ENCODE results near the gene COL18A1.
"Not testable (repeated sequence)": the region's sequence is repeated elsewhere in the genome, so short reads cannot be mapped to it uniquely, and the experiment has no call there.

Gene COL18A1

GRCh38 chr21:45555557-45556301 lies 150.8 kb downstream of the COL18A1 start:
- peak overlapping the region; percentile 75 for H3K4me3 ChIP-seq (ENCODE audit: low read length)
- peak; percentile 92 for DNase-seq (ENCODE audit: low read depth)
- H3K9ac ChIP-seq (ENCODE audit: low read length), result peak overlapping the region; percentile 84
- peaks cover 20% of the 10 kb centered on the region for H3K4me1 ChIP-seq (ENCODE audit: control insufficient read depth, insufficient read depth, low read length)
- peaks cover 10% of the 10 kb centered on the region for H3K27me3 ChIP-seq (replicated peaks; ENCODE audit: control insufficient read depth, insufficient read depth, low read length)
- H3K36me3 ChIP-seq (ENCODE audit: control insufficient read depth, insufficient read depth, low read length, severe bottlenecking), result no peaks in the 10 kb centered on the region
- no peaks in the 10 kb centered on the region for H3K9me3 ChIP-seq (ENCODE audit: control insufficient read depth, low read length)

- no peaks in the 10 kb centered on the region for H3K9me3 ChIP-seq (ENCODE audit: control insufficient read depth, low read length)
- H3K36me3 ChIP-seq (ENCODE audit: control insufficient read depth, insufficient read depth, low read length, severe bottlenecking), result no peaks in the 10 kb centered on the region
- H3K9ac ChIP-seq (ENCODE audit: low read length), result peak overlapping the region; percentile 84
- peaks cover 13% of the 10 kb centered on the region for H3K27me3 ChIP-seq (replicated peaks; ENCODE audit: control insufficient read depth, insufficient read depth, low read length)
- peak overlapping the region; percentile 75 for H3K4me3 ChIP-seq (ENCODE audit: low read length)
- no peak for DNase-seq (ENCODE audit: low read depth)
- peaks cover 17% of the 10 kb centered on the region for H3K4me1 ChIP-seq (ENCODE audit: control insufficient read depth, insufficient read depth, low read length)
Measured at GRCh38 chr21:45556302-45556644, 151.3 kb downstream of the COL18A1 start.

GRCh38 chr21:45556645-45557615 lies 152.0 kb downstream of the COL18A1 start:
- Histone ChIP-seq H3K36me3 (ENCODE audit: control insufficient read depth, insufficient read depth, low read length, severe bottlenecking) (no peaks in the 10 kb centered on the region), H3K4me1 (ENCODE audit: control insufficient read depth, insufficient read depth, low read length) (peaks cover 12% of the 10 kb centered on the region), H3K4me3 (ENCODE audit: low read length) (peak overlapping the region; percentile 75), H3K27me3 (replicated peaks; ENCODE audit: control insufficient read depth, insufficient read depth, low read length) (peaks cover 13% of the 10 kb centered on the region), H3K9ac (ENCODE audit: low read length) (peak overlapping the region; percentile 84), H3K9me3 (ENCODE audit: control insufficient read depth, low read length) (no peaks in the 10 kb centered on the region)
- no peak for DNase-seq (ENCODE audit: low read depth)

GRCh38 chr21:45557616-45558043 lies 152.7 kb downstream of the COL18A1 start:
- H3K4me3 ChIP-seq (ENCODE audit: low read length), result no peak overlapping the region
- no peak overlapping the region for H3K9ac ChIP-seq (ENCODE audit: low read length)
- peaks cover 19% of the 10 kb centered on the region for H3K27me3 ChIP-seq (replicated peaks; ENCODE audit: control insufficient read depth, insufficient read depth, low read length)
- peaks cover 18% of the 10 kb centered on the region for H3K4me1 ChIP-seq (ENCODE audit: control insufficient read depth, insufficient read depth, low read length)
- no peak for DNase-seq (ENCODE audit: low read depth)
- no peaks in the 10 kb centered on the region for H3K36me3 ChIP-seq (ENCODE audit: control insufficient read depth, insufficient read depth, low read length, severe bottlenecking)
- peaks cover 2% of the 10 kb centered on the region for H3K9me3 ChIP-seq (ENCODE audit: control insufficient read depth, low read length)

DNA sequence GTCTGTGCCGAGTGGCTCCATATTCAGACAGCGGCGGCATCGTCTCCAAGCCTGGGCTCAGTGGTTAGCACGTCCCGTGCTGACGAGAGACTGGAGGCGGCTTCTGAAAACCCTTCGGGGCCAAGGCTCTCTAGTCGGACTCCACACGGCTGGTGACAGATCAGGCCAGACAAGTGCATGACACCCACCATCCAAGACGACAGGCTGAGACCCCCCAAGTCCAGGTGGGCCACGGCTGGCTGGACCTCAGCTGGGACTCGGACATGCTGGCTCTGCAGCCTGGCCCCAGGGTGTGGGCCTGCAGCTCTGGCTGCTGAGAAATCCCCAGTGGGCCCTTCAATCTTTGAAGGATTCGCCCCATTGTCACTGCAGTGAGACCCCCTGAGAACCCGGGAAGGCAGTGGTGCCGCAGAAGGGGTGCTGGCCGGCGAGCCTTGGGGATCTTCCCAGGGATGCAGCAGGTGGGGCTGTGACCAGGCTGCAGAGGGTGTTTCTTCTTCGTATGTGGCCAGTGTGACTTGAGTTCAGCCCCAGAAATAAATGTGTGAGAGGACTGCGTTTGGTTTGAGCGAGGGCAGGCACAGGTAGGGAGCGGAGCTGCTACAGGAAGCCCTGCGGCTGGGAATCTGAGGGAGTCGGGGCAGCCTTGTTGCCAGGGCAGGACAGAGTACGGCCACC lies 153.2 kb downstream of the COL18A1 start:
- Histone ChIP-seq H3K27me3 (replicated peaks; ENCODE audit: control insufficient read depth, insufficient read depth, low read length) (peaks cover 24% of the 10 kb centered on the region), H3K9ac (ENCODE audit: low read length) (no peak overlapping the region), H3K4me3 (ENCODE audit: low read length) (no peak overlapping the region), H3K36me3 (ENCODE audit: control insufficient read depth, insufficient read depth, low read length, severe bottlenecking) (no peaks in the 10 kb centered on the region), H3K4me1 (ENCODE audit: control insufficient read depth, insufficient read depth, low read length) (peaks cover 22% of the 10 kb centered on the region), H3K9me3 (ENCODE audit: control insufficient read depth, low read length) (peaks cover 2% of the 10 kb centered on the region)
- no peak for DNase-seq (ENCODE audit: low read depth)

- DNase-seq (ENCODE audit: low read depth), result no peak
- Histone ChIP-seq H3K9ac (ENCODE audit: low read length) (no peak overlapping the region), H3K4me3 (ENCODE audit: low read length) (no peak overlapping the region), H3K9me3 (ENCODE audit: control insufficient read depth, low read length) (peaks cover 14% of the 10 kb centered on the region), H3K36me3 (ENCODE audit: control insufficient read depth, insufficient read depth, low read length, severe bottlenecking) (no peaks in the 10 kb centered on the region), H3K27me3 (replicated peaks; ENCODE audit: control insufficient read depth, insufficient read depth, low read length) (peaks cover 28% of the 10 kb centered on the region), H3K4me1 (ENCODE audit: control insufficient read depth, insufficient read depth, low read length) (peaks cover 22% of the 10 kb centered on the region)
Measured at GRCh38 chr21:45559216-45560105, 154.5 kb downstream of the COL18A1 start.

- Histone ChIP-seq H3K4me1 (ENCODE audit: control insufficient read depth, insufficient read depth, low read length) (peaks cover 22% of the 10 kb centered on the region), H3K9ac (ENCODE audit: low read length) (no peak overlapping the region), H3K27me3 (replicated peaks; ENCODE audit: control insufficient read depth, insufficient read depth, low read length) (peaks cover 36% of the 10 kb centered on the region), H3K9me3 (ENCODE audit: control insufficient read depth, low read length) (peaks cover 16% of the 10 kb centered on the region), H3K36me3 (ENCODE audit: control insufficient read depth, insufficient read depth, low read length, severe bottlenecking) (no peaks in the 10 kb centered on the region), H3K4me3 (ENCODE audit: low read length) (no peak overlapping the region)
- no peak for DNase-seq (ENCODE audit: low read depth)
Measured at GRCh38 chr21:45560106-45561021, 155.4 kb downstream of the COL18A1 start.

GRCh38 chr21:45561241-45561640 lies 156.3 kb downstream of the COL18A1 start:
- peaks cover 39% of the 10 kb centered on the region for H3K27me3 ChIP-seq (replicated peaks; ENCODE audit: control insufficient read depth, insufficient read depth, low read length)
- not testable (repeated sequence) for H3K4me3 ChIP-seq (ENCODE audit: low read length); H3K36me3 ChIP-seq (ENCODE audit: control insufficient read depth, insufficient read depth, low read length, severe bottlenecking); H3K9ac ChIP-seq (ENCODE audit: low read length); DNase-seq (ENCODE audit: low read depth)
- H3K4me1 ChIP-seq (ENCODE audit: control insufficient read depth, insufficient read depth, low read length), result peaks cover 18% of the 10 kb centered on the region
- H3K9me3 ChIP-seq (ENCODE audit: control insufficient read depth, low read length), result peaks cover 16% of the 10 kb centered on the region

DNA sequence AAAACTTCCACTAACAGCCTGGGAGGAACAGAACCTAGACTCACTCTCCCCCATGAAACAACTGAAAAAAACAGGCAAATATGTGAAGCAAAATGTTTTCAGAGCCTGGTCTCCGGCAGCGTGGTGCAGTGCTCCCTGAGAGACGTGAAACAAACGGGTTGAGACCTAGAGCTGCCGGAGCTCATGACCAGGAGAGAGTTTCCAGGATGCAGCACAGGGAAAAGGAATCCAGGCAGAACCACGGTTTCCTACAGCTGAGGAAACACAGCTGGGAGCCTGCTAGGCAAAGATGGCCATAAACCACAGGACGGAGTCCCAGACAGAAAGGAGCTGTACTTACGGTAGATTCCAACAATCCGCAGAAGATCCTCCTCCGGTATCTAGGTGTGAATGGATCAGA lies 157.4 kb downstream of the COL18A1 start:
- DNase-seq (ENCODE audit: low read depth), result no peak
- peaks cover 10% of the 10 kb centered on the region for H3K4me1 ChIP-seq (ENCODE audit: control insufficient read depth, insufficient read depth, low read length)
- H3K27me3 ChIP-seq (replicated peaks; ENCODE audit: control insufficient read depth, insufficient read depth, low read length), result peaks cover 37% of the 10 kb centered on the region
- peaks cover 16% of the 10 kb centered on the region for H3K9me3 ChIP-seq (ENCODE audit: control insufficient read depth, low read length)
- H3K4me3 ChIP-seq (ENCODE audit: low read length), result no peak overlapping the region
- H3K36me3 ChIP-seq (ENCODE audit: control insufficient read depth, insufficient read depth, low read length, severe bottlenecking), result no peaks in the 10 kb centered on the region
- H3K9ac ChIP-seq (ENCODE audit: low read length), result no peak overlapping the region

GRCh38 chr21:45562965-45563364 lies 158.0 kb downstream of the COL18A1 start:
- Histone ChIP-seq H3K4me3 (ENCODE audit: low read length) (no peak overlapping the region), H3K27me3 (replicated peaks; ENCODE audit: control insufficient read depth, insufficient read depth, low read length) (peaks cover 34% of the 10 kb centered on the region), H3K9me3 (ENCODE audit: control insufficient read depth, low read length) (peaks cover 16% of the 10 kb centered on the region), H3K36me3 (ENCODE audit: control insufficient read depth, insufficient read depth, low read length, severe bottlenecking) (no peaks in the 10 kb centered on the region), H3K4me1 (ENCODE audit: control insufficient read depth, insufficient read depth, low read length) (peaks cover 10% of the 10 kb centered on the region), H3K9ac (ENCODE audit: low read length) (no peak overlapping the region)
- peak; percentile 49 for DNase-seq (ENCODE audit: low read depth)

Data from adipocyte (in vitro differentiated cells).